ENCODE data around the gene DHRS3.

Gene DHRS3

DNA sequence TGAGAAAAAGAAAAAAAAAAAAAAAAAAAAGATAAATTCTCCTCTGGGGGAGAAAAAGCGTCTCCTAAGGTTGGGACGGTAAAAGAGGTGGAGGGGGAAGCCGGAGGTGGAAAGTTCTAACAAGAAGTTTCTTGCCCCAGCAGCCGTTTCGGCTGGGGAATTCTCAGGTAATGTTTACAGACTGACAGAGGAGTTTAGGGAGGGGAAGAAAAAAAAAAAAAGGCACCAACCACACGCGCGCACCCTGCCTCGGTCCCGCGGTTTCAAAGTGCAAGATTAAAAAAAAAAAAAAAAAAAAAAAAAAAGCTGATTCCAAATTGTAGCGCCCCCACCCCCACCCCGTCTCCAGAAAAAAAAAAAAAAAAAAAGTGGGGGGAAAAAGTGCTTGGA is 504 bp downstream of the DHRS3 start:
- Histone ChIP-seq H3K27me3 (ENCODE audit: low read length) (no peaks in the 10 kb centered on the region), H2AFZ (ENCODE audit: low read depth, low read length, severe bottlenecking) (no peak overlapping the region), H3K9ac (ENCODE audit: low read length) (no peak overlapping the region), H3K27ac (ENCODE audit: low read depth, low read length) (no peak overlapping the region), H3K9me2 (replicated peaks; ENCODE audit: insufficient read depth, low read length) (no peaks in the 10 kb centered on the region), H3F3A (ENCODE audit: insufficient read depth) (no peaks in the 10 kb centered on the region), H3K79me2 (ENCODE audit: insufficient read depth, low read length) (no peaks in the 10 kb centered on the region), H3K4me3 (ENCODE audit: insufficient read depth, low read length, poor library complexity, severe bottlenecking) (peak overlapping the region; percentile 34), H3K4me2 (ENCODE audit: low read depth, low read length, poor library complexity, severe bottlenecking) (peak overlapping the region; percentile 55), H3K9me3 (ENCODE audit: insufficient read depth, low read length) (no peaks in the 10 kb centered on the region), H3K36me3 (ENCODE audit: low read length) (no peaks in the 10 kb centered on the region), H4K20me1 (ENCODE audit: low read depth, low read length) (no peaks in the 10 kb centered on the region)
- TF ChIP-seq EZH2phosphoT487 (conservative IDR thresholded peaks at IDR 0.05; ENCODE audit: low read length): no peak
- TF ChIP-seq, protein P1, sequence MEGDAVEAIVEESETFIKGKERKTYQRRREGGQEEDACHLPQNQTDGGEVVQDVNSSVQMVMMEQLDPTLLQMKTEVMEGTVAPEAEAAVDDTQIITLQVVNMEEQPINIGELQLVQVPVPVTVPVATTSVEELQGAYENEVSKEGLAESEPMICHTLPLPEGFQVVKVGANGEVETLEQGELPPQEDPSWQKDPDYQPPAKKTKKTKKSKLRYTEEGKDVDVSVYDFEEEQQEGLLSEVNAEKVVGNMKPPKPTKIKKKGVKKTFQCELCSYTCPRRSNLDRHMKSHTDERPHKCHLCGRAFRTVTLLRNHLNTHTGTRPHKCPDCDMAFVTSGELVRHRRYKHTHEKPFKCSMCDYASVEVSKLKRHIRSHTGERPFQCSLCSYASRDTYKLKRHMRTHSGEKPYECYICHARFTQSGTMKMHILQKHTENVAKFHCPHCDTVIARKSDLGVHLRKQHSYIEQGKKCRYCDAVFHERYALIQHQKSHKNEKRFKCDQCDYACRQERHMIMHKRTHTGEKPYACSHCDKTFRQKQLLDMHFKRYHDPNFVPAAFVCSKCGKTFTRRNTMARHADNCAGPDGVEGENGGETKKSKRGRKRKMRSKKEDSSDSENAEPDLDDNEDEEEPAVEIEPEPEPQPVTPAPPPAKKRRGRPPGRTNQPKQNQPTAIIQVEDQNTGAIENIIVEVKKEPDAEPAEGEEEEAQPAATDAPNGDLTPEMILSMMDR (IDR thresholded peaks at IDR 0.05; ENCODE audit: insufficient read depth, low read length, poor library complexity, severe bottlenecking): no peak

- TF ChIP-seq EZH2phosphoT487 (conservative IDR thresholded peaks at IDR 0.05; ENCODE audit: low read length): no peak
- TF ChIP-seq, protein P1 (IDR thresholded peaks at IDR 0.05; ENCODE audit: insufficient read depth, low read length, poor library complexity, severe bottlenecking): no peak
- H3K4me2 ChIP-seq (ENCODE audit: low read depth, low read length, poor library complexity, severe bottlenecking): peak overlapping the region; percentile 55
- H2AFZ ChIP-seq (ENCODE audit: low read depth, low read length, severe bottlenecking): no peak overlapping the region
- no peak overlapping the region for H3K9ac ChIP-seq (ENCODE audit: low read length)
- H3K36me3 ChIP-seq (ENCODE audit: low read length): no peaks in the 10 kb centered on the region
- no peak overlapping the region for H3K27ac ChIP-seq (ENCODE audit: low read depth, low read length)
- H3F3A ChIP-seq (ENCODE audit: insufficient read depth): no peaks in the 10 kb centered on the region
- no peaks in the 10 kb centered on the region for H3K9me3 ChIP-seq (ENCODE audit: insufficient read depth, low read length)
- H3K79me2 ChIP-seq (ENCODE audit: insufficient read depth, low read length): no peaks in the 10 kb centered on the region
- H3K27me3 ChIP-seq (ENCODE audit: low read length): no peaks in the 10 kb centered on the region
- no peak overlapping the region for H3K4me3 ChIP-seq (ENCODE audit: insufficient read depth, low read length, poor library complexity, severe bottlenecking)
- H4K20me1 ChIP-seq (ENCODE audit: low read depth, low read length): no peaks in the 10 kb centered on the region
- H3K9me2 ChIP-seq (replicated peaks; ENCODE audit: insufficient read depth, low read length): no peaks in the 10 kb centered on the region
Measured at GRCh38 chr1:12616709-12617373, 1.2 kb downstream of the DHRS3 start.

- no peaks in the 10 kb centered on the region for H3K36me3 ChIP-seq (ENCODE audit: low read length)
- no peaks in the 10 kb centered on the region for H3K79me2 ChIP-seq (ENCODE audit: insufficient read depth, low read length)
- no peak overlapping the region for H3K27ac ChIP-seq (ENCODE audit: low read depth, low read length)
- no peak overlapping the region for H3K4me3 ChIP-seq (ENCODE audit: insufficient read depth, low read length, poor library complexity, severe bottlenecking)
- H3F3A ChIP-seq (ENCODE audit: insufficient read depth): no peaks in the 10 kb centered on the region
- no peak for TF ChIP-seq EZH2phosphoT487 (conservative IDR thresholded peaks at IDR 0.05; ENCODE audit: low read length)
- TF ChIP-seq, protein P1 (IDR thresholded peaks at IDR 0.05; ENCODE audit: insufficient read depth, low read length, poor library complexity, severe bottlenecking): no peak
- no peak overlapping the region for H2AFZ ChIP-seq (ENCODE audit: low read depth, low read length, severe bottlenecking)
- H3K27me3 ChIP-seq (ENCODE audit: low read length): no peaks in the 10 kb centered on the region
- H3K9ac ChIP-seq (ENCODE audit: low read length): no peak overlapping the region
- no peaks in the 10 kb centered on the region for H4K20me1 ChIP-seq (ENCODE audit: low read depth, low read length)
- no peaks in the 10 kb centered on the region for H3K9me2 ChIP-seq (replicated peaks; ENCODE audit: insufficient read depth, low read length)
- H3K9me3 ChIP-seq (ENCODE audit: insufficient read depth, low read length): no peaks in the 10 kb centered on the region
- H3K4me2 ChIP-seq (ENCODE audit: low read depth, low read length, poor library complexity, severe bottlenecking): no peak overlapping the region
Measured at GRCh38 chr1:12615865-12616708, 1.9 kb downstream of the DHRS3 start.
